Measurements from ENCODE around the gene NCOA7.

The NCOA7 gene

DNA sequence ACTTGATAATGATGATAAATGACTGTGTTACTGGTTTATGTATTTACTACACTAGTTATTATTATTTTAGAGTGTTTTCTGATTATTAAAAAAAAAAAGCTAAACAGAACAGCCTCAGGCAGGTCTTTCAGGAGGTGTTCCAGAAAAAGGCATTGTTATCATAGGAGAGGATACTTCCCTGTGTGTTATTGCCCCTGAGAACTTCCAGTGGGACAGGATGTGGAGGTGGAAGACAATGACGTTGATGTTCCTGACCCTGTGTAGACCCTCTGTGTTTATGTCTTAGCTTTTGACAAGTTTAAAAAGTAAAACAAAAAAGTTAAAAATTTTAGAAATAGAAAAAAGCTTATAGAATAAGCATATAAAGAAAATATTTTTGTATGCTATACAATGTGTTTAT lies 49.1 kb downstream of the NCOA7 start:
- Histone ChIP-seq H4K20me1 (ENCODE audit: insufficient read depth, low read length) (peaks cover 6% of the 10 kb centered on the region; the same call in 1 of the 2 replicates), H3K4me1 (ENCODE audit: insufficient read depth, low read length) (no peaks in the 10 kb centered on the region), H3K79me2 (ENCODE audit: insufficient read depth, low read length) (peaks cover 7% of the 10 kb centered on the region; the same call in 1 of the 2 replicates), H2AFZ (ENCODE audit: low read depth, low read length) (no peak overlapping the region), H3K27me3 (ENCODE audit: insufficient read depth, low read length, poor library complexity) (no peaks in the 10 kb centered on the region), H3K9me3 (ENCODE audit: insufficient read depth, low read length, severe bottlenecking) (no peaks in the 10 kb centered on the region), H3K4me2 (ENCODE audit: insufficient read depth, low read length) (no peak overlapping the region), H3K36me3 (ENCODE audit: insufficient read depth, low read length) (no peaks in the 10 kb centered on the region; the same call in 1 of the 2 replicates), H3K9ac (ENCODE audit: low read depth, low read length) (no peak overlapping the region), H3K4me3 (ENCODE audit: low read depth in 1 of 2, low read length in 2 of 2) (no peak overlapping the region), H3K27ac (ENCODE audit: low read length) (no peak overlapping the region)
- ATAC-seq (ENCODE audit: insufficient read depth, low read depth), result no peak
- no peak for DNase-seq
- TF ChIP-seq, protein P1, sequence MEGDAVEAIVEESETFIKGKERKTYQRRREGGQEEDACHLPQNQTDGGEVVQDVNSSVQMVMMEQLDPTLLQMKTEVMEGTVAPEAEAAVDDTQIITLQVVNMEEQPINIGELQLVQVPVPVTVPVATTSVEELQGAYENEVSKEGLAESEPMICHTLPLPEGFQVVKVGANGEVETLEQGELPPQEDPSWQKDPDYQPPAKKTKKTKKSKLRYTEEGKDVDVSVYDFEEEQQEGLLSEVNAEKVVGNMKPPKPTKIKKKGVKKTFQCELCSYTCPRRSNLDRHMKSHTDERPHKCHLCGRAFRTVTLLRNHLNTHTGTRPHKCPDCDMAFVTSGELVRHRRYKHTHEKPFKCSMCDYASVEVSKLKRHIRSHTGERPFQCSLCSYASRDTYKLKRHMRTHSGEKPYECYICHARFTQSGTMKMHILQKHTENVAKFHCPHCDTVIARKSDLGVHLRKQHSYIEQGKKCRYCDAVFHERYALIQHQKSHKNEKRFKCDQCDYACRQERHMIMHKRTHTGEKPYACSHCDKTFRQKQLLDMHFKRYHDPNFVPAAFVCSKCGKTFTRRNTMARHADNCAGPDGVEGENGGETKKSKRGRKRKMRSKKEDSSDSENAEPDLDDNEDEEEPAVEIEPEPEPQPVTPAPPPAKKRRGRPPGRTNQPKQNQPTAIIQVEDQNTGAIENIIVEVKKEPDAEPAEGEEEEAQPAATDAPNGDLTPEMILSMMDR (IDR thresholded peaks at IDR 0.05; ENCODE audit: borderline replicate concordance, extremely low read depth, low read length, poor library complexity, severe bottlenecking), result no peak
- TF ChIP-seq EZH2 (IDR thresholded peaks at IDR 0.05; ENCODE audit: borderline replicate concordance, low read depth, low read length, severe bottlenecking), result no peak

DNA sequence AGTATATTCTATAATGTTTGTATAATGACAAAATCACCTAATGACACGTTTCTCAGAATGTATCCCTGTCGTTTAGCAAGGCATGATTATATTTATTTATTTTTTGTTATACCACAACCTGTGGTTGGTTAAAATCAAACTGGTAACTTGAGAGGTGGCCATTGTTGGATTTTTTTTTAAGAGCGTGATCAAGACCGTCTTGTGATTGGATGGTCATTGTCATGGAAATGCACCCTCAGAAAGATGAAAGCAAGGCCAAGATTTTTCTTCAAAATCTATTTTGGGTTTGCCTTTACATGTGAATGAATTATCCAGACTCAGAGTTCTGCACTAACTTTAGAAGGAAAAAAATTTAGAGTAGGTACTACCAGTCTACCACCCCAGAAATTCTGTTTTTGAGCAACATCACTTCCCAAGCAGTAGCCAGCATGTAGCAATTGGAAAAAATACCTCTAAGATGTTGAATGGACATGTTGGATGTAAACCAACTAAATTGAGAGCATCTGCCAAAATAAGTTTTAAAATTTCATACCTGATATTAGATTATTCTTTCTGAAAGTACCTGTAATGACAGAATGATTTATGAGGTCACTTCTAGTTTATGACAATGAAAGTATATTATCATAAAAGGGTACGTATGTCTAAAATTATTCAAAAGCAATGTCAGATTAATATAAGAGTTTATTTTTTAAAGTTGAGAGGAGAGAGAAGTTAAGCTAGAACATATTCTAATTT lies 50.8 kb downstream of the NCOA7 start:
- Histone ChIP-seq H2AFZ (ENCODE audit: low read depth, low read length) (no peak overlapping the region), H3K36me3 (ENCODE audit: insufficient read depth, low read length) (no peaks in the 10 kb centered on the region; the same call in 1 of the 2 replicates), H3K4me3 (ENCODE audit: low read depth in 1 of 2, low read length in 2 of 2) (no peak overlapping the region), H3K27me3 (ENCODE audit: insufficient read depth, low read length, poor library complexity) (no peaks in the 10 kb centered on the region), H3K27ac (ENCODE audit: low read length) (no peak overlapping the region), H3K79me2 (ENCODE audit: insufficient read depth, low read length) (peaks cover 5% of the 10 kb centered on the region; the same call in 1 of the 2 replicates), H4K20me1 (ENCODE audit: insufficient read depth, low read length) (peaks cover 3% of the 10 kb centered on the region; the same call in 1 of the 2 replicates), H3K9me3 (ENCODE audit: insufficient read depth, low read length, severe bottlenecking) (no peaks in the 10 kb centered on the region), H3K9ac (ENCODE audit: low read depth, low read length) (no peak overlapping the region), H3K4me2 (ENCODE audit: insufficient read depth, low read length) (no peak overlapping the region), H3K4me1 (ENCODE audit: insufficient read depth, low read length) (no peaks in the 10 kb centered on the region)
- TF ChIP-seq, protein P1 (IDR thresholded peaks at IDR 0.05; ENCODE audit: borderline replicate concordance, extremely low read depth, low read length, poor library complexity, severe bottlenecking), result no peak
- TF ChIP-seq EZH2 (IDR thresholded peaks at IDR 0.05; ENCODE audit: borderline replicate concordance, low read depth, low read length, severe bottlenecking), result no peak
- DNase-seq (no peak), ATAC-seq (ENCODE audit: insufficient read depth, low read depth) (no peak)

DNA sequence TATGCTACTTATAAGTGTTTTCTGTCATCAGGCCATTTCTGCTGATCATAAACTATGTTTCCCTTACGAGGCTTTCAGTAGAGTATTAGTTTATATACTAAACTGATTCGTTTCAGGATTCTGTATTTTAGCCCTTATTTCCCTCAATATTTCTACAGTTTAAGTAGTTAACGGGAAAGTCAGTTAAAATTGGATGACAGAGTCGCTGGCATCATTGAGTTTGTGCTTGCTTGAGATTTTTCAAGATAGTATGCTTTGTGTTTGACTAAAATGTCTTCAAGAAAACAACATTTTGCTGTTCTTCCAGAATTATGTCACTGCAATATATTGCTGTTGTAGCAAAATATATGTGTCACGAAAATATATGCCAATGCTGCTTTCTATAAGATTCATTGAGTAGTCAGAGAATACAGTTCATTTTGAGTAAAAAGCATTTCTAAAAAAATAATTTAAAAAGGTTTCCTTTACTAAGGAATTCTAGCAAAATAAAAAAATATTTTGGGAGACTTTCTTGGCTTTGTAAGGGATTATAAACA lies 51.4 kb downstream of the NCOA7 start:
- no peaks in the 10 kb centered on the region; the same call in 1 of the 2 replicates for H3K36me3 ChIP-seq (ENCODE audit: insufficient read depth, low read length)
- no peaks in the 10 kb centered on the region for H3K4me1 ChIP-seq (ENCODE audit: insufficient read depth, low read length)
- no peaks in the 10 kb centered on the region for H3K9me3 ChIP-seq (ENCODE audit: insufficient read depth, low read length, severe bottlenecking)
- H3K4me2 ChIP-seq (ENCODE audit: insufficient read depth, low read length), result no peak overlapping the region
- no peak overlapping the region for H3K9ac ChIP-seq (ENCODE audit: low read depth, low read length)
- H4K20me1 ChIP-seq (ENCODE audit: insufficient read depth, low read length), result peaks cover 3% of the 10 kb centered on the region; the same call in 1 of the 2 replicates
- H3K27ac ChIP-seq (ENCODE audit: low read length), result no peak overlapping the region
- no peaks in the 10 kb centered on the region for H3K27me3 ChIP-seq (ENCODE audit: insufficient read depth, low read length, poor library complexity)
- ATAC-seq (ENCODE audit: insufficient read depth, low read depth) (no peak), DNase-seq (no peak)
- H3K4me3 ChIP-seq (ENCODE audit: low read depth in 1 of 2, low read length in 2 of 2), result no peak overlapping the region
- TF ChIP-seq, protein P1 (IDR thresholded peaks at IDR 0.05; ENCODE audit: borderline replicate concordance, extremely low read depth, low read length, poor library complexity, severe bottlenecking), result no peak
- H3K79me2 ChIP-seq (ENCODE audit: insufficient read depth, low read length), result peaks cover 5% of the 10 kb centered on the region; the same call in 1 of the 2 replicates
- no peak overlapping the region for H2AFZ ChIP-seq (ENCODE audit: low read depth, low read length)

All from DND-41 (cell line).